IPS-20b (cell line): ENCODE data around the gene AFM.
"Not testable (repeated sequence)": the region's sequence is repeated elsewhere in the genome, so short reads cannot be mapped to it uniquely, and the experiment has no call there.

Source experiments
- H3K27ac ChIP-seq: one replicate; pipeline ENCODE4 v1.5.1; 2013; ENCODE audit warnings: low read length
- H3K27me3 ChIP-seq: 2 replicates; pipeline ENCODE4 v1.6.1; 2013; ENCODE audit warnings: mild to moderate bottlenecking, low read length, inconsistent platforms; ENCODE audit not compliant: insufficient read depth
- H3K36me3 ChIP-seq: 2 replicates; pipeline ENCODE4 v1.6.1; 2013; ENCODE audit warnings: low read depth, mild to moderate bottlenecking, inconsistent platforms, low read length, moderate library complexity; ENCODE audit not compliant: insufficient read depth
- H3K4me1 ChIP-seq: 2 replicates; pipeline ENCODE4 v1.6.1; 2013; ENCODE audit warnings: mild to moderate bottlenecking, control low read depth, inconsistent platforms, low read length, moderate library complexity; ENCODE audit not compliant: insufficient read depth
- H3K4me3 ChIP-seq: 2 replicates; pipeline ENCODE4 v1.5.1; 2013; ENCODE audit warnings: mild to moderate bottlenecking, low read length, inconsistent platforms
- H3K9ac ChIP-seq: 2 replicates; pipeline ENCODE4 v1.6.1; 2013; ENCODE audit warnings: low read depth, mild to moderate bottlenecking, inconsistent platforms, low read length, moderate library complexity
- H3K9me3 ChIP-seq: 2 replicates; pipeline ENCODE4 v1.6.1; 2013; ENCODE audit warnings: mild to moderate bottlenecking, low read depth, low read length, inconsistent platforms; ENCODE audit not compliant: insufficient read depth

The AFM gene

DNA sequence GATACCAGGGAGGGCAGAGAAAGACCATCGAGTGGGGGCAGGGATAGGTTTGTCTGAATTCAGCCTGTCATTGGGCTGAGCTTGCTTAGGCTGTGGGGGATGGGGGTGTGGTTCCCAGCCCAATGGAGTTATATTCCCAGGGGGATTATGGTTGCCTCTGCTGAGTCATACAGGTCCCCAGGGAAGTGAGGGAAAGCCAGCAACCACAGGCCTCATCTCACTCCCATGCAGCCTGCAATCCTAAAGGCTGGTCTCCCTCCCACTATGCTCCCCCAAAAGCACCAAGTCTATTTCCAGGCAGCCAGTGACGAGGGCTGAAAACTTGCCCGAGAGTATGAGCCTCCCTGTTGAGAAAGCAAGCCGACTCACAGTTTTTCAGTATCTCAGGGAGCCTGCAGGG, 39.3 kb downstream of the AFM start:
- Histone ChIP-seq H3K27me3 (no peaks in the 10 kb centered on the region), H3K27ac (peak overlapping the region; percentile 12)

DNA sequence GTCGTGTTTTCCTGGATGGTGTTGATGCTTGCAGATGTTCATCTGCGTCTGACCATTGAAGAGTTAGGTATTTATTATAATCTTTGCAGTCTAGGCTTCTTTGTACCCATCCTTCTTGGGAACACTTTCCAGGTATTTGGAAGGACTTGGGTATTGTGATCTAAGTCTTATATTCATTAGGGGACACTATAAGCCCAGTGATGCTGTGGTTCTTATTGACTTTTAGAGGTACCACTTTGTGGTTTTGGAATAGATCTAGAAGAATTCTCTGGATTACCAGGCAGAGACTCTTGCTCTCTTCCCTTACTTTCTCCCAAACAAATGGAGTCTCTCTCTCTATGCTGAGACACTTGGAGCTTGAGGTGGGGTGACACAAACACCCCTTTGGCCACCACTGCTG, 41.6 kb downstream of the AFM start:
- Histone ChIP-seq H3K4me1 (peaks cover 6% of the 10 kb centered on the region; the same call in 1 of the 2 replicates), H3K4me3 (no peak overlapping the region), H3K9ac (no peak overlapping the region), H3K9me3 (peaks cover 3% of the 10 kb centered on the region; the same call in 1 of the 2 replicates), H3K27ac (no peak overlapping the region), H3K36me3 (no peaks in the 10 kb centered on the region), H3K27me3 (no peaks in the 10 kb centered on the region)

More for the DNA sequence above, 39.3 kb downstream of the AFM start:
- Histone ChIP-seq H3K9me3 (peaks cover 3% of the 10 kb centered on the region; the same call in 1 of the 2 replicates), H3K4me1 (peaks cover 6% of the 10 kb centered on the region; the same call in 1 of the 2 replicates), H3K9ac (peak overlapping the region; percentile 57; the same call in 1 of the 2 replicates), H3K4me3 (0 out of 2 replicates have a peak overlapping the region, but pooled peaks have one; percentile 1), H3K36me3 (no peaks in the 10 kb centered on the region)

DNA sequence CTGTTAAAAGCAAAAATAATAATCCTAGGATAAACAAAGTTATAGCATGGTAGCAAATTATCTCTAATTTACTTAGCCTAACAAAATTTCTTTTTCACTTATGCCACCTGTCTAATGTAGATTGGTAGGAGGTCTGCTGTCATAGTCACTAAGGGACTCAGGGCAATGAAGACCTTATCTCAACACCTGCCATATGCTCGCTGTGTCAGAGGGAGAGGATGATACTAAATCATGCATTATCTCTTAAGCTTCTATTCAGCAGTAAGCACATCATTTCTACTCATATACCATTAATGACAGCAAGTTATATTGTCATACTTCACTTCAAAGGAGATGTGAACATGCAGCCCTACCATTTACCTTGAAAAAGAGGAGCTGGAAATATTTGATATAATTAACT, 44.1 kb downstream of the AFM start:
- Histone ChIP-seq H3K9ac (no peak overlapping the region), H3K27ac (no peak overlapping the region), H3K4me1 (peaks cover 6% of the 10 kb centered on the region; the same call in 1 of the 2 replicates), H3K4me3 (no peak overlapping the region), H3K9me3 (no peaks in the 10 kb centered on the region), H3K36me3 (no peaks in the 10 kb centered on the region), H3K27me3 (no peaks in the 10 kb centered on the region)

DNA sequence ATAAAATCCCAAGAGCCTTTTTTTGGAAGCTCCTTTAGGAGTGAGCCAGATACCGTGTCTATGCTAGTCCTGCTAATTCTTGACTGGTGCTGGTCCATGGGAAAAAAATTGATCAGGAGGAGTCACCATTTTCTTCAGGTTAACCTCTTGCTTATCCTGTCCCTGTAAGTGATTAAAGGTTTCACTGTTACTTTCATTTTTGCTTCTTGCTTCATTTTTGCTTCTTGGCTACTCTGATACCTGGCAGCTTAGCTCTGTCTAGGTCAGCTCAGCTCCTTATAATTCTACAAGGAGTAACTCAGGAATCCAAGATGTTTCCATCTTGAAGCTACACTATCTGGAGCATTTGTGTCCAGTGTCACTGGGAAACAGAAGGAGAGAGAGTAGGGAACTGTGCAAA, 45.7 kb downstream of the AFM start:
- no peaks in the 10 kb centered on the region for H3K9me3 ChIP-seq
- no peak overlapping the region for H3K4me3 ChIP-seq
- no peaks in the 10 kb centered on the region for H3K4me1 ChIP-seq
- H3K9ac ChIP-seq: no peak overlapping the region
- no peaks in the 10 kb centered on the region for H3K36me3 ChIP-seq
- no peak overlapping the region for H3K27ac ChIP-seq
- no peaks in the 10 kb centered on the region for H3K27me3 ChIP-seq

DNA sequence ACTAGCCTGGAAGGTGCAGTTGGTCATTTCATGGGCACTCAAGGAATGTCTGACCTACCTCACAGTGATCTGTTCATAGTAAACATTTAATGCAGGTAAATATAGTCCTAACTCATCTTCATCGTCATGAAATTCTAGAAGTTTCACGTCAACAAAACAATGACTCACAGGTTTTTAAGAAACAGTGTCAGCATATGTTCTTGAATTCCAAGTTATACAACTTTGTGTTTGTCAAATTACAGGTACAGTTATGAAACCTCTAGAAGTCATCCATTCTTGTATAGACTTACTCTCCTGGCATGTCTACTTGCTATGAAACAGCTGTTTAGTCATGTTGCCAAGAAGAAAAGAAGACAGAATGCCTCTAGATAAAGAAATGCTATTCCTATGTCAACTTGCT, 46.6 kb downstream of the AFM start:
- no peaks in the 10 kb centered on the region for H3K36me3 ChIP-seq
- H3K9ac ChIP-seq: no peak overlapping the region
- H3K27ac ChIP-seq: no peak overlapping the region
- no peaks in the 10 kb centered on the region for H3K27me3 ChIP-seq
- no peaks in the 10 kb centered on the region for H3K9me3 ChIP-seq
- H3K4me3 ChIP-seq: no peak overlapping the region
- no peaks in the 10 kb centered on the region for H3K4me1 ChIP-seq

DNA sequence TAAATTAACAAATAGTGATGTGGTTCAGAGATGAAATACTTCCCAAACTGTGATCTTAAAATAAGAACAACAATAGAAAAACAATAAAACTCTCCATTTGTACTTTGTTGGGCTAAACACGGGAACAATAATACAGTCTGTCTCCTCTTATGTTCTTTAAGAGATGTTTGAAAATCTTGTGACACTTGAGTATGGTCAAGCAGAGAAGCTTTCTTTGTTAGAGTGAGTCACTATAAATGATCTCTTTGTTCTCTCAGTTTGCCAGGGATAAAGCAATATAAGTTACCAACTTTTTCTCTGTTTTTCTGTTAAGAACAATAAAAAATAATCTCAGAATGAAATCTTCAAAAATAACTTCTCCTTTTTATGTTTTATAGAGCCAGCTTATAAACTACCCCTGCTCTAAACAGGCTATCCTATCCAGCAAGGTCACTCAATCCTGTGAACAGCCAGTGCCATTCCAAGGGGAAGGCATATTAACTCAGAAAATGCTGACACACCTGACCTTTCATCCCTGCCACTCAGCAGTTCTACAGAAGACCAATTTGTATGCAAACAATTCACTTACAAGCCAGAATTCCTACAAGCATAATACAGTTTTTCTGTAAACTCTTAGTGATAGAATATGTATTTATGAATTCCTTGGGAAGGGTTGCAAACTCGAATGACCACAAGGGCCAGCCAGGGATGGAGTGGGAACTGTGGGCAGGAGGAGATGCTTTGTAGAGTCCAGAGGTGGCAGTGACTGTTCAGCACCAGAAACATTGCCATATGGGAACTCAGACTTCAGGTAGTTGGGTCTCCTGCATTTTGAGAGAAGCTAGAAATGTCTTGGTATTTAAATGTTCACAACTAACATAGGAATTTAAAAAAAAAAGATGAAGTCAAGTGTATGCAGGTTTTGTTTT, 52.2 kb downstream of the AFM start:
- H3K9me3 ChIP-seq: no peaks in the 10 kb centered on the region
- H3K27me3 ChIP-seq: no peaks in the 10 kb centered on the region
- H3K36me3 ChIP-seq: no peaks in the 10 kb centered on the region

DNA sequence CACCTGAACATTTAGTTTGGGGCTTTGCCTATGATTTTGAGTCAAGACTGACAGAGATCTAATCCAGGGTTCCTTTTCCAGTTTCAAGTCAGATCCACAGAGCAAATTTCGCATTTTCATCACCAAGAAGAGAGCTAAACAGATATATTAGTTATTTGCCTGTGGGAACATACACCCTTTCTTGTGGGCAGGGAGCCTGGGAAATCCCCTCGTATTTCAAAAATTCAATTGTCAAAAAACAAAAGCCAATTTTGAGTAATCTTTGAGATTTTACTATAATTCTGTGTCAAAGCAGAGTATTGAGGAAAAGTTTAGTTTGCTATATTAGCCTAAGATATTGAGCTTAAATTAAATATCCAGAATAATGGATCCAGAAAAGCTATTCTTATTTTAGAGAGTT, 56.6 kb downstream of the AFM start:
- no peaks in the 10 kb centered on the region for H3K36me3 ChIP-seq
- H3K9me3 ChIP-seq: no peaks in the 10 kb centered on the region
- no peaks in the 10 kb centered on the region for H3K4me1 ChIP-seq
- no peak overlapping the region for H3K4me3 ChIP-seq
- no peak overlapping the region for H3K9ac ChIP-seq
- H3K27me3 ChIP-seq: no peaks in the 10 kb centered on the region
- H3K27ac ChIP-seq: no peak overlapping the region

More for the DNA sequence above, 52.2 kb downstream of the AFM start:
- H3K4me1 ChIP-seq: no peaks in the 10 kb centered on the region
- H3K27ac ChIP-seq: no peak overlapping the region
- H3K4me3 ChIP-seq: no peak overlapping the region
- H3K9ac ChIP-seq: no peak overlapping the region

DNA sequence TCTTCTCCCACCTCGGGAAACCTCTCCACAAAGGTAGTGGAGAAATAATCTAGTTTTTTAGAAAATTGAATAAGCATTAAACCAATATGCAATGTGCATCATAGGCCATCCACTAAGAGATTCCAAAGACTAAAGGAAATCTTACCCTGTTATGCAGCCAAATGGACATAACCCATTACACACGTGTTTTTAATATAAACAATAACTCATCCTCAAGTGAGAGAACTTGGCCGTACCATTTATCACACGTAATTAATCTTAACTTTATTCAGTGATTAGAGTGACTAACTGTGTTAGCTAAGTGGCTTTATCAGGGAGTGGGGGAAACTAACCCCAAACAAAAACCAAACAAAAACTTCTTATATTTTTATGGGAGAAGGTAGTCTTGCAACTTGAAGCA, 57.8 kb downstream of the AFM start:
- Histone ChIP-seq H3K27me3 (no peaks in the 10 kb centered on the region), H3K4me1 (no peaks in the 10 kb centered on the region), H3K27ac (no peak overlapping the region), H3K4me3 (no peak overlapping the region), H3K36me3 (no peaks in the 10 kb centered on the region), H3K9me3 (no peaks in the 10 kb centered on the region), H3K9ac (no peak overlapping the region)

DNA sequence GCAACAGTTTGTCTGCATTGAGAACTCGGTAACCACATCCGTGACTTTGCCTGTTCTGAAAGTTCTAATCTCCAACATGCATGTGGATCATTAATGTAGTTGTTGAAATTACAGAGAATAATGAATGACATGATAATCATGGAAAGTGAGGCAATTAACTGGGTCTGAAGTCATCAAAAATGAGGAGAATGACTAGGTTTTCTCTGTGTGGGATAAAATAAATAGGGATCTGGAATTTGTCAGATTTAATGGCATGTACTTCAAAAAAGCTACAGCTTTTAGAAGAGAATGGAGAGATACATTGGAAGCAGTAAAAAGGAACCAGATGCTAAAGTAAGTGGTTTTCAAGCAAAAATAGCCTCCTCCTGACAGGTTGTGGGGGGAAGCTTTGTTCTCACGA, 59.3 kb downstream of the AFM start:
- no peaks in the 10 kb centered on the region for H3K36me3 ChIP-seq
- no peak overlapping the region for H3K27ac ChIP-seq
- no peak overlapping the region for H3K9ac ChIP-seq
- H3K27me3 ChIP-seq: no peaks in the 10 kb centered on the region
- H3K4me1 ChIP-seq: no peaks in the 10 kb centered on the region
- H3K4me3 ChIP-seq: no peak overlapping the region
- no peaks in the 10 kb centered on the region for H3K9me3 ChIP-seq

DNA sequence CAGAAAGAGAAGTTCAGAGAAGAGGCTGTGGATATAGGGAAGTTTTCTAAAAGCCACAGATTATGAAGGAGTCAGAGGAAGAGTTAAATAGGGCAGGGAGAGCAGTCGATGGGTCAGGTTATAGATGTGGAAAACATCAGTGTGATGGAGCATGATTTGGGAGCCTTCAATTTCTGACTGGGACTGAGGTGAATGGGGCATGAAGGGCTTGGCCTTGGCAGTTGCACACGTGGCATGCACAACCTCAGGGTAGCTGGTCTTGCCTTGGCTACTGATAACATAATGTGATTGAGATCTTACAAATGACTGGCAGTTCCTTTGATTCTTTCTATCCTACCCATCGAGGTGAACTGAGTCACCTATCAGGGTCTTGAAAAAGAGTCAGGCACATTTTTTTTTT, 59.7 kb downstream of the AFM start:
- H3K9ac ChIP-seq: no peak overlapping the region
- H3K4me1 ChIP-seq: no peaks in the 10 kb centered on the region
- H3K9me3 ChIP-seq: no peaks in the 10 kb centered on the region
- H3K36me3 ChIP-seq: no peaks in the 10 kb centered on the region
- no peaks in the 10 kb centered on the region for H3K27me3 ChIP-seq
- H3K4me3 ChIP-seq: no peak overlapping the region
- H3K27ac ChIP-seq: no peak overlapping the region

DNA sequence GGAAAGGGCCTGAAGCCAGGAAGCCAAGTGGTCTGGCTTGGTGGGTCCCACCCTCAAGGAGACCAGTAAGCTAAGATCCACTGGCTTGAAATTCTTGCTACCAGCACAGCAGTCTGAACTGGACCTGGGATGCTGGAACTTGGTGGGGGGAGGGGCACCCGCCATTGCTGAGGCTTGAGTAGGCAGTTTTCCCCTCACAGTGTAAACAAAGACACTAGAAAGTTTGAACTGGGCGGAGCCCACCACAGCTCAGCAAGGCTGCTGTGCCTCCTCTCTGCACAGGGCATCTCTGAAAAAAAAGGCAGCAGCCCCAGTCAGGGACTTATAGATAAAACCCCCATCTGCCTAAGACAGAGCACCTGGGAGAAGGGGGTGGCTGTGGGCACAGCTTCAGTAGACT, 63.1 kb downstream of the AFM start:
- H3K9me3 ChIP-seq: no peaks in the 10 kb centered on the region; the same call in 1 of the 2 replicates
- no peak overlapping the region for H3K4me3 ChIP-seq
- H3K9ac ChIP-seq: no peak overlapping the region
- H3K27ac ChIP-seq: no peak overlapping the region
- H3K27me3 ChIP-seq: no peaks in the 10 kb centered on the region
- H3K4me1 ChIP-seq: no peaks in the 10 kb centered on the region
- H3K36me3 ChIP-seq: no peaks in the 10 kb centered on the region

DNA sequence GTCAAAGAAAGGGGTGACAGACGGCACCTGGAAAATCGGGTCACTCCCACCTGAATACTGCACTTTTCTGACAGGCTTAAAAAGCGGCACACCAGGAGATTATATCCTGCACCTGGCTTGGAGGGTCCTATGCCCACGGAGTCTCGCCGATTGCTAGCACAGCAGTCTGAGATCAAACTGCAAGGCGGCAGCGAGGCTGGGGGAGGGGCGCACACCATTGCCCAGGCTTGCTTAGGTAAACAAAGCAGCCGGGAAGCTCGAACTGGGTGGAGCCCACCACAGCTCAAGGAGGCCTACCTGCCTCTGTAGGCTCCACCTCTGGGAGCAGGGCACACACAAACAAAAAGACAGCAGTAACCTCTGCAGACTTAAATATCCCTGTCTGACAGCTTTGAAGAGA, 69.3 kb downstream of the AFM start:
- not testable (repeated sequence) for H3K27ac ChIP-seq, H3K27me3 ChIP-seq, H3K4me3 ChIP-seq, H3K4me1 ChIP-seq, H3K9me3 ChIP-seq, H3K9ac ChIP-seq, H3K36me3 ChIP-seq
